Right renal pelvis (tissue), 4 donors: ENCODE results near the gene PXDC1. TPM values are rescaled to one million over a fixed set of nuclear protein-coding genes. Genes with fewer than 3 reads are reported as not detected.
A peak's percentile ranks its signal among the peaks of the same experiment; 100 is the strongest.
"Not testable (repeated sequence)": the region's sequence is repeated elsewhere in the genome, so short reads cannot be mapped to it uniquely, and the experiment has no call there.

Source experiments
- DNase-seq, 4 donors: peaks; one replicate each; pipeline ENCODE4 v3.0.0-alpha.2; 2013; ENCODE audit warnings: low read depth in 4 of 4, low spot score in 3 of 4, missing footprints in 1 of 4
- polyA plus RNA-seq, 4 donors: library from polyadenylated mRNA; unstranded; fragments of 120-200 nt; gene quantifications; one replicate each; pipeline ENCODE4 v1.2.1, GENCODE V29; 2013; ENCODE audit not compliant: insufficient read length in 4 of 4

The PXDC1 gene
- polyA plus RNA-seq, 4 donors, result 22.1 to 23.0 (median 22.9) TPM

- no peak for DNase-seq
Measured at GRCh38 chr6:3764516-3765335, 13.2 kb upstream of the PXDC1 start.

- DNase-seq, result no peak
Measured at GRCh38 chr6:3762852-3763251, 11.3 kb upstream of the PXDC1 start.

GRCh38 chr6:3762359-3762758, 10.8 kb upstream of the PXDC1 start:
- DNase-seq, result no peak

- no peak for DNase-seq
Measured at GRCh38 chr6:3761989-3762270, 10.4 kb upstream of the PXDC1 start.

GRCh38 chr6:3759646-3760232, 8.2 kb upstream of the PXDC1 start:
- no peak for DNase-seq

GRCh38 chr6:3758842-3759144, 7.3 kb upstream of the PXDC1 start:
- no peak for DNase-seq

- DNase-seq, result not testable (repeated sequence)
Measured at GRCh38 chr6:3757998-3758841, 6.7 kb upstream of the PXDC1 start.

- DNase-seq, result no peak
Measured at GRCh38 chr6:3757241-3757641, 5.7 kb upstream of the PXDC1 start.

- DNase-seq, result no peak
Measured at GRCh38 chr6:3756546-3756945, 5.0 kb upstream of the PXDC1 start.

GRCh38 chr6:3755637-3756545, 4.4 kb upstream of the PXDC1 start:
- DNase-seq, result no peak

- DNase-seq, result no peak
Measured at GRCh38 chr6:3754776-3755175, 3.3 kb upstream of the PXDC1 start.

GRCh38 chr6:3754032-3754725, 2.7 kb upstream of the PXDC1 start:
- not testable (repeated sequence) for DNase-seq

GRCh38 chr6:3753228-3753835, 1.8 kb upstream of the PXDC1 start:
- DNase-seq, result no peak

GRCh38 chr6:3752531-3753227, 1.2 kb upstream of the PXDC1 start:
- no peak for DNase-seq

- DNase-seq, result peak in 3 of 4 donors; percentile 62 to 72 (median 68)
Measured at GRCh38 chr6:3751730-3752530, 417 bp upstream of the PXDC1 start.

GRCh38 chr6:3750317-3751076, 1.0 kb downstream of the PXDC1 start:
- DNase-seq, result no peak

GRCh38 chr6:3749977-3750316, 1.6 kb downstream of the PXDC1 start:
- no peak for DNase-seq
